Mesenchymal stem cell (in vitro differentiated cells and primary cell): ENCODE measurements around the gene ANOS1.
A peak's percentile ranks its signal among the peaks of the same experiment; 100 is the strongest.
"Not testable (repeated sequence)": the region's sequence is repeated elsewhere in the genome, so short reads cannot be mapped to it uniquely, and the experiment has no call there.

Experiments
- DNase-seq: peaks from one replicate; pipeline ENCODE4 v3.0.0-alpha.2; 2013
- H2AFZ ChIP-seq: one replicate; pipeline ENCODE4 v1.6.1; 2013; ENCODE audit warnings: low read depth, mild to moderate bottlenecking, control low read depth, inconsistent platforms, low read length, moderate library complexity
- H2AK5ac ChIP-seq: 2 replicates; pipeline ENCODE4 v1.6.1; 2013; ENCODE audit warnings: low read length, moderate library complexity, mild to moderate bottlenecking, inconsistent platforms; ENCODE audit not compliant: severe bottlenecking
- H2BK120ac ChIP-seq: one replicate; pipeline ENCODE4 v1.6.1; 2013; ENCODE audit warnings: low read depth, mild to moderate bottlenecking, inconsistent platforms, low read length, moderate library complexity
- H2BK12ac ChIP-seq, 2 experiments: one replicate each; pipeline ENCODE4 v1.6.1; 2013; ENCODE audit warnings: inconsistent platforms in 2 of 2, low read length in 2 of 2, mild to moderate bottlenecking in 2 of 2, moderate library complexity in 2 of 2, control low read depth in 1 of 2
- H2BK15ac ChIP-seq: one replicate; pipeline ENCODE4 v1.6.1; 2013; ENCODE audit warnings: mild to moderate bottlenecking, low read depth, inconsistent platforms; ENCODE audit not compliant: poor library complexity, severe bottlenecking
- H2BK5ac ChIP-seq: 2 replicates; pipeline ENCODE4 v1.6.1; 2013; ENCODE audit warnings: low read depth, mild to moderate bottlenecking, low read length, control low read depth, inconsistent platforms; ENCODE audit not compliant: poor library complexity, severe bottlenecking
- H3K14ac ChIP-seq, 2 experiments: one replicate each; pipeline ENCODE4 v1.6.1; 2013; ENCODE audit warnings: inconsistent platforms in 2 of 2, low read length in 2 of 2, control low read depth in 1 of 2, mild to moderate bottlenecking in 1 of 2, moderate library complexity in 1 of 2
- H3K18ac ChIP-seq, 2 experiments: one replicate each; pipeline ENCODE4 v1.6.1; 2013; ENCODE audit warnings: inconsistent platforms in 2 of 2, low read length in 2 of 2, control low read depth in 1 of 2, low read depth in 1 of 2, mild to moderate bottlenecking in 1 of 2
- H3K23ac ChIP-seq, 2 experiments: one replicate each; pipeline ENCODE4 v1.6.1; 2013; ENCODE audit warnings: inconsistent platforms in 2 of 2, low read length in 2 of 2, mild to moderate bottlenecking in 2 of 2, moderate library complexity in 2 of 2, control low read depth in 1 of 2
- H3K27ac ChIP-seq: 2 replicates; pipeline ENCODE4 v1.5.1; 2013; ENCODE audit warnings: mild to moderate bottlenecking, moderate library complexity, low read length, control low read depth, inconsistent platforms; ENCODE audit not compliant: poor library complexity, severe bottlenecking
- H3K27me3 ChIP-seq, 2 experiments: 2 replicates each; pipeline versions ENCODE4 v1.6.1 to v1.7.0; 2013; ENCODE audit warnings: low read length in 2 of 2, mild to moderate bottlenecking in 2 of 2, moderate library complexity in 2 of 2, control low read depth in 1 of 2, inconsistent platforms in 1 of 2; ENCODE audit not compliant: control insufficient read depth in 1 of 2, insufficient read depth in 1 of 2
- H3K36me3 ChIP-seq, 2 experiments: 2 replicates each; pipeline versions ENCODE4 v1.6.1 to v1.7.0; 2013; ENCODE audit warnings: low read length in 2 of 2, control low read depth in 1 of 2, inconsistent platforms in 1 of 2, low read depth in 1 of 2, mild to moderate bottlenecking in 1 of 2; ENCODE audit not compliant: insufficient read depth in 2 of 2, control insufficient read depth in 1 of 2
- H3K4ac ChIP-seq, 2 experiments: one replicate each; pipeline ENCODE4 v1.6.1; 2013; ENCODE audit warnings: inconsistent platforms in 2 of 2, low read length in 2 of 2, mild to moderate bottlenecking in 2 of 2, moderate library complexity in 2 of 2, control low read depth in 1 of 2, low read depth in 1 of 2
- H3K4me1 ChIP-seq: 2 replicates; pipeline ENCODE4 v1.6.1; 2013; ENCODE audit warnings: low read depth, low read length, control low read depth; ENCODE audit not compliant: control insufficient read depth, insufficient read depth
- H3K4me2 ChIP-seq: 2 replicates; pipeline ENCODE4 v1.6.1; 2013; ENCODE audit warnings: low read length, mild to moderate bottlenecking, inconsistent platforms; ENCODE audit not compliant: poor library complexity, severe bottlenecking
- H3K4me3 ChIP-seq, 2 experiments: 2 replicates each; pipeline versions ENCODE4 v1.5.1 to v1.7.0; 2013; ENCODE audit warnings: low read length in 2 of 2, mild to moderate bottlenecking in 2 of 2, control low read depth in 1 of 2, low read depth in 1 of 2; ENCODE audit not compliant: insufficient read depth in 1 of 2
- H3K79me1 ChIP-seq: replicated peaks from 2 replicates; pipeline ENCODE4 v1.6.1; 2013; ENCODE audit warnings: mild to moderate bottlenecking, control low read depth, low read length, inconsistent platforms; ENCODE audit not compliant: poor library complexity, severe bottlenecking
- H3K9ac ChIP-seq: 2 replicates; pipeline ENCODE4 v1.7.0; 2013; ENCODE audit warnings: mild to moderate bottlenecking, low read length, moderate library complexity
- H3K9me3 ChIP-seq: 2 replicates; pipeline ENCODE4 v1.7.0; 2013; ENCODE audit warnings: mild to moderate bottlenecking, low read length; ENCODE audit not compliant: control insufficient read depth
- H4K8ac ChIP-seq: one replicate; pipeline ENCODE4 v1.6.1; 2013; ENCODE audit warnings: inconsistent platforms, mild to moderate bottlenecking, low read length, moderate library complexity
- H4K91ac ChIP-seq: one replicate; pipeline ENCODE4 v1.6.1; 2013; ENCODE audit warnings: mild to moderate bottlenecking, low read length, inconsistent platforms
- WGBS: methylation state at CpG from one replicate; pipeline ENCODE4 v1.1.7; 2013; ENCODE audit warnings: mixed read lengths; 5-methylcytosine and 5-hydroxymethylcytosine counted together

ANOS1 gene

DNA sequence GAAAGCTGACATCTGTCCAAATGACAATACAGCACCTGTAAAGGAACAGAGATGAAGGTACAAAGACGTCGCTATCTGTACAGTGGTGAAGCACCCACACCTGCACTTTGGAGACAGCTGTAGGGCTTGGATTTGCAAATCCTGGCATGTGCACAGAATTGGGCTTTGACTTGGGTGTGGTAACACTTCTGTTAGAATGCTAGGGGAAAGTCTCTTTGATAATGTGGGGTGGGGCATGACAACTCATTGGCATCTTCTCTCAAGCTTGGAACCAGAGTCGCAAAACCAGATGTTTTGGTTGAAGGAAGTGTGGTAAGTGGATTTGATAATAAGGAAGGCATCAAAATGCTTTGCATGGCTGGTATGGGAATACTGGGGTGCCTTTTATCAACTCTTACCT, 211.8 kb downstream of the ANOS1 start:
- H3K14ac ChIP-seq, result no peak overlapping the region

DNA sequence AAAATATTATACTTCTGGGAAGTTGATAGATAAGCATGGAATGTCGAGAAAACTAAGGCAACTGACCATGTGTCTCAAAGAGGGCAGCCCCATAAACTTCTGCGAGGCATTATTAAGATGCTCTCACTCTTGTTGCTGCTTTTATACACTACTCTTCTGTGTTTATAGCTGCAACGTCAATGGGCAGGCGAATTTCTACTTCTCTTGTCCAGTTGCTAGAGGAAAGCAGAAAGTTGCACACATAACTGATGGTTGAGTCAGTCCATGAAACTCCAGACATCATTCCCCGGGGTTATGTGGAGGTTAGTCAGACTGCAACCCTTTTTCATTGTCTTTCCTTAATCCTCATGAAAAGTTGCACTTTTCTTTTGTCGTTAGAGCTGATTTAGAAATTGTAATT, 227.5 kb downstream of the ANOS1 start:
- no peak overlapping the region for H3K9ac ChIP-seq
- no peak overlapping the region for H3K4ac ChIP-seq
- no peak overlapping the region for H4K8ac ChIP-seq
- peak overlapping the region; percentile 45 for H3K27ac ChIP-seq
- peaks cover 2% of the 10 kb centered on the region for H3K4me1 ChIP-seq
- H3K9me3 ChIP-seq, result no peaks in the 10 kb centered on the region
- WGBS, result 45% methylated on average over 5 of the region's 6 CpGs
- no peak overlapping the region for H3K4me2 ChIP-seq
- H2AK5ac ChIP-seq, result no peak overlapping the region
- no peak overlapping the region for H2BK5ac ChIP-seq
- no peaks in the 10 kb centered on the region for H3K27me3 ChIP-seq
- peak; percentile 5 for DNase-seq
- no peaks in the 10 kb centered on the region for H3K36me3 ChIP-seq
- no peak overlapping the region for H3K18ac ChIP-seq
- no peak overlapping the region for H3K4me3 ChIP-seq
- no peak overlapping the region for H2BK15ac ChIP-seq
- H4K91ac ChIP-seq, result no peak overlapping the region
- H3K14ac ChIP-seq, result no peak overlapping the region
- no peaks in the 10 kb centered on the region for H3K79me1 ChIP-seq
- H2AFZ ChIP-seq, result no peak overlapping the region
- no peak overlapping the region for H2BK12ac ChIP-seq
- no peak overlapping the region for H2BK120ac ChIP-seq
- H3K23ac ChIP-seq, result no peak overlapping the region

More for the DNA sequence above, 211.8 kb downstream of the ANOS1 start:
- Histone ChIP-seq H4K8ac (no peak overlapping the region), H4K91ac (no peak overlapping the region), H3K36me3 (no peaks in the 10 kb centered on the region), H3K27me3 (no peaks in the 10 kb centered on the region), H3K79me1 (no peaks in the 10 kb centered on the region), H3K9me3 (no peaks in the 10 kb centered on the region), H2BK12ac (no peak overlapping the region), H2BK120ac (no peak overlapping the region), H3K18ac (no peak overlapping the region), H3K9ac (no peak overlapping the region), H2AK5ac (no peak overlapping the region), H3K23ac (no peak overlapping the region), H3K4ac (no peak overlapping the region), H3K4me2 (no peak overlapping the region), H2BK5ac (no peak overlapping the region), H2BK15ac (no peak overlapping the region), H3K4me3 (no peak overlapping the region), H3K4me1 (no peaks in the 10 kb centered on the region), H3K27ac (no peak overlapping the region), H2AFZ (no peak overlapping the region)
- WGBS, result 86% methylated on average over 3 of the region's 3 CpGs
- DNase-seq, result no peak

DNA sequence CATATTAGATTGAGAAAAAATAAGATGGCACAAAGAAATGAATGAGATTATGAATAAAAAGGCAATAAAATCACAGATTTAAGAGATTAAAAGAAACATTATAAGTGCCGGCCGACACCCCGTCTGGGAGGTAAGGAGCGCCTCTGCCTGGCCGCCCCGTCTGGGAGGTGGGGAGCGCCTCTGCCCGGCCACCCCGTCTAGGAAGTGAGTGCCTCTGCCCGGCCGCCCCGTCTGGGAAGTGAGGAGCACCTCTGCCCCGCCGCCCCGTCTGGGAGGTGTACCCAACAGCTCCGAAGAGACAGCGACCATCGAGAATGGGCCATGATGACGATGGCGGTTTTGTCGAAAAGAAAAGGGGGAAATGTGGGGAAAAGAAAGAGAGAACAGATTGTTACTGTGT, 229.8 kb downstream of the ANOS1 start:
- H3K27ac ChIP-seq, H3K4me3 ChIP-seq, H3K14ac ChIP-seq, H2BK5ac ChIP-seq, H3K23ac ChIP-seq, H3K79me1 ChIP-seq, H3K4me2 ChIP-seq, H3K36me3 ChIP-seq, H2BK15ac ChIP-seq, H2BK12ac ChIP-seq, H3K4me1 ChIP-seq, H2AFZ ChIP-seq, H3K27me3 ChIP-seq, H4K91ac ChIP-seq, H4K8ac ChIP-seq, H3K9me3 ChIP-seq, H3K4ac ChIP-seq, H3K18ac ChIP-seq, DNase-seq, H2BK120ac ChIP-seq, H2AK5ac ChIP-seq, H3K9ac ChIP-seq: not testable (repeated sequence)
- 95% methylated on average over 12 of the region's 21 CpGs for WGBS

DNA sequence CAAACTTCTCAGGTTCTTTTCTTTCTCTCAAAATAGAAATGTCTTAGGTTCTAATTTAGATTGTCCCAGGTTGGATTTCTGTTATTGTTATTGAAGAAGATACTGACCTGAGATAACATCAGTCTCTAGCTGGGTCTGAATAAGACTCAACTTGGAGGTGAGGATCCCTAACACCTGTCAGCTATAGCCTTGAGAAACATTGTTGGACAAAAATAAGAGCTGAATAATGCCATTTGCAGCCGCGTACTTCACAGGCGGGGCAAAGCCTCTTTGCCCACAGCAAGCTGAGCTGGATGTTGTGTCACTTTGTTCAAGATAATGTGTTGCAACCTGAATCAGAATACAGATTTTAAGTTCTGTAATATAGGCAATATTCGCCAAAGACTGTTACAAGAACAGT, 231.7 kb downstream of the ANOS1 start:
- H3K14ac ChIP-seq, result no peak overlapping the region
- H4K91ac ChIP-seq, result no peak overlapping the region
- DNase-seq, result no peak
- H3K4me3 ChIP-seq, result no peak overlapping the region
- H2AFZ ChIP-seq, result no peak overlapping the region
- 90% methylated on average over 2 of the region's 4 CpGs for WGBS
- H3K18ac ChIP-seq, result no peak overlapping the region
- no peaks in the 10 kb centered on the region for H3K79me1 ChIP-seq
- H2AK5ac ChIP-seq, result no peak overlapping the region
- H3K36me3 ChIP-seq, result no peaks in the 10 kb centered on the region
- H2BK120ac ChIP-seq, result no peak overlapping the region
- H2BK5ac ChIP-seq, result no peak overlapping the region
- H4K8ac ChIP-seq, result no peak overlapping the region
- no peak overlapping the region for H3K27ac ChIP-seq
- H3K4ac ChIP-seq, result no peak overlapping the region
- no peaks in the 10 kb centered on the region for H3K27me3 ChIP-seq
- H2BK12ac ChIP-seq, result no peak overlapping the region
- H3K23ac ChIP-seq, result no peak overlapping the region
- no peaks in the 10 kb centered on the region for H3K4me1 ChIP-seq
- H3K9me3 ChIP-seq, result no peaks in the 10 kb centered on the region
- no peak overlapping the region for H3K9ac ChIP-seq
- no peak overlapping the region for H2BK15ac ChIP-seq
- H3K4me2 ChIP-seq, result no peak overlapping the region
